ENCODE results near the gene ASPG.
A peak's percentile ranks its signal among the peaks of the same experiment; 100 is the strongest.

ASPG gene

GRCh38 chr14:104054222-104054905, 31.1 kb upstream of the ASPG start:
- no peak overlapping the region for H3K27ac Mint-ChIP-seq (ENCODE audit: low read depth)
- H3K4me1 Mint-ChIP-seq, result no peaks in the 10 kb centered on the region
- H3K4me3 Mint-ChIP-seq, result no peak overlapping the region
- no peak for ATAC-seq (replicated peaks; ENCODE audit: extremely low read depth, poor library complexity, severe bottlenecking)
- no peaks in the 10 kb centered on the region for H3K9me3 Mint-ChIP-seq
- DNase-seq (ENCODE audit: low spot score in 2 of 2), result no peak
- no peaks in the 10 kb centered on the region for H3K36me3 Mint-ChIP-seq (ENCODE audit: insufficient read depth)
- peaks cover 78% of the 10 kb centered on the region for H3K27me3 Mint-ChIP-seq

GRCh38 chr14:104062281-104062680, 23.2 kb upstream of the ASPG start:
- H3K4me3 Mint-ChIP-seq, result no peak overlapping the region
- H3K36me3 Mint-ChIP-seq (ENCODE audit: insufficient read depth), result no peaks in the 10 kb centered on the region
- DNase-seq (ENCODE audit: low spot score in 2 of 2) (no peak), ATAC-seq (replicated peaks; ENCODE audit: extremely low read depth, poor library complexity, severe bottlenecking) (no peak)
- no peaks in the 10 kb centered on the region for H3K4me1 Mint-ChIP-seq
- no peak overlapping the region for H3K27ac Mint-ChIP-seq (ENCODE audit: low read depth)
- H3K27me3 Mint-ChIP-seq, result peaks cover 74% of the 10 kb centered on the region
- H3K9me3 Mint-ChIP-seq, result peaks cover 4% of the 10 kb centered on the region

DNA sequence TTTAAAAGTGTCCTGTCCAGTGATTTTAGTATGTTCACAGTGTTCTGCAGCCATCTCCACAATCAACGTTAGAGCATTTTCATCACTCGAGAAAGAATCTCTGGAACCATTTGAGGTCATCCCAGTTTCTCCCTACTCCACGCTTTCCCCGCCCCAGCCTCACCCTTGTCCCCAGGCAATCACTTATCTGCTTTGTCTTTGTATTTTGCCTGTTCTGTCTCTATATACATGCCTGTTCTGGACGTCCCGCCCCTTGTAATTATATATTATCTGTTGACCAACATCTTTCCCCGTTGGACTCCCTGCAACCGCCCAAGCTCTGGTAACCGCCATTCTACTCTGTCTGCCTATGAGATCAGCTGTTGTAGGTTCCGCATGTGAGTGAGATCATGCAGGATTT, 21.5 kb upstream of the ASPG start:
- Mint-ChIP-seq H3K4me3 (no peak overlapping the region), H3K9me3 (peaks cover 8% of the 10 kb centered on the region), H3K27ac (ENCODE audit: low read depth) (no peak overlapping the region), H3K27me3 (peaks cover 84% of the 10 kb centered on the region), H3K4me1 (no peaks in the 10 kb centered on the region), H3K36me3 (ENCODE audit: insufficient read depth) (no peaks in the 10 kb centered on the region)
- DNase-seq (ENCODE audit: low spot score in 2 of 2) (no peak), ATAC-seq (replicated peaks; ENCODE audit: extremely low read depth, poor library complexity, severe bottlenecking) (no peak)

DNA sequence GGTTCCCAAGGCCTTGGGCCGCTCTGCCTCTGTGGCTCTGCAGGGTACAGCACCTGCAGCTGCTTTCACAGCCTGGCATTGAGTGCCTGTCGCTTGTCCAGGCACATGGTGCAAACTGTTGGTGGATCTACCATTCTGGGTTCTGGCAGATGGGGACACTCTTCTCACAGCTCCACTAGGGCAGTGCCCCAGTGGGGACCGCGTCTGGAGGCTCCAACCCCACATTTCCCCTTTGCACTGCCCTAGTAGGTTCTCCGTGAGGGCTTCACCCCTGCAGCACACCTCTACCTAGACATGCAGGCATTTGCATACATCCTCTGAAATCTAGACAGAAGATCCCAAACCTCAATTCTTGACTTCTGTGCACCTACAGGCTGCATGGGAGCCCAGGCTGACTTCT, 19.2 kb upstream of the ASPG start:
- no peak overlapping the region for H3K4me3 Mint-ChIP-seq
- H3K27me3 Mint-ChIP-seq, result peaks cover 89% of the 10 kb centered on the region
- H3K27ac Mint-ChIP-seq (ENCODE audit: low read depth), result no peak overlapping the region
- peaks cover 8% of the 10 kb centered on the region for H3K9me3 Mint-ChIP-seq
- no peaks in the 10 kb centered on the region for H3K4me1 Mint-ChIP-seq
- no peak for ATAC-seq (replicated peaks; ENCODE audit: extremely low read depth, poor library complexity, severe bottlenecking)
- H3K36me3 Mint-ChIP-seq (ENCODE audit: insufficient read depth), result no peaks in the 10 kb centered on the region
- no peak for DNase-seq (ENCODE audit: low spot score in 2 of 2)

GRCh38 chr14:104066719-104067295, 18.7 kb upstream of the ASPG start:
- Mint-ChIP-seq H3K27ac (ENCODE audit: low read depth) (no peak overlapping the region), H3K4me3 (no peak overlapping the region), H3K9me3 (peaks cover 8% of the 10 kb centered on the region), H3K4me1 (no peaks in the 10 kb centered on the region), H3K36me3 (ENCODE audit: insufficient read depth) (no peaks in the 10 kb centered on the region), H3K27me3 (peaks cover 84% of the 10 kb centered on the region)
- ATAC-seq (replicated peaks; ENCODE audit: extremely low read depth, poor library complexity, severe bottlenecking) (no peak), DNase-seq (ENCODE audit: low spot score in 2 of 2) (no peak)

GRCh38 chr14:104069541-104069940, 16.0 kb upstream of the ASPG start:
- Mint-ChIP-seq H3K27me3 (peaks cover 57% of the 10 kb centered on the region), H3K4me3 (no peak overlapping the region), H3K27ac (ENCODE audit: low read depth) (no peak overlapping the region), H3K36me3 (ENCODE audit: insufficient read depth) (no peaks in the 10 kb centered on the region), H3K9me3 (peaks cover 20% of the 10 kb centered on the region), H3K4me1 (no peaks in the 10 kb centered on the region)
- ATAC-seq (replicated peaks; ENCODE audit: extremely low read depth, poor library complexity, severe bottlenecking), result no peak
- DNase-seq (ENCODE audit: low spot score in 2 of 2), result no peak

DNA sequence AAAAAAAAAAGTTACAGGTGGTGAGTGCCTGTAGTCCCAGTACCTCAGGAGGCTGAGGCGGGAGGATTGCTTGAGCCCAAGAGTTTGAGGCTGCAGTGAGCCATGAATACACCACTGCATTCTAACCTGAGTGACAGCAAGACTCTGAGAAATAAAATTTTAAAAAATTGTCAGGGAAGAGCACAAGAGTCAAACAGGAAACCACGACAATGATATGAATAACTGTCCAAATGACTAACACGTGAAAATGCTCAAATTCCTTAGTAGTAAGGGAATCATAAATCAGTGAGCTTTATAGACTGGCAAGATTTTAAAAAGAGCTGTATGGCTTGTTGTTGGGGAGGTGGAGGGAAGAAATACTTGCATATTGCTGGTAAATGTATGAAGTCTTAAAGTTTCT, 12.9 kb upstream of the ASPG start:
- ATAC-seq (replicated peaks; ENCODE audit: extremely low read depth, poor library complexity, severe bottlenecking) (no peak), DNase-seq (ENCODE audit: low spot score in 2 of 2) (no peak)
- Mint-ChIP-seq H3K9me3 (peaks cover 13% of the 10 kb centered on the region), H3K4me3 (no peak overlapping the region), H3K27ac (ENCODE audit: low read depth) (no peak overlapping the region), H3K27me3 (peaks cover 26% of the 10 kb centered on the region), H3K4me1 (no peaks in the 10 kb centered on the region), H3K36me3 (ENCODE audit: insufficient read depth) (no peaks in the 10 kb centered on the region)

DNA sequence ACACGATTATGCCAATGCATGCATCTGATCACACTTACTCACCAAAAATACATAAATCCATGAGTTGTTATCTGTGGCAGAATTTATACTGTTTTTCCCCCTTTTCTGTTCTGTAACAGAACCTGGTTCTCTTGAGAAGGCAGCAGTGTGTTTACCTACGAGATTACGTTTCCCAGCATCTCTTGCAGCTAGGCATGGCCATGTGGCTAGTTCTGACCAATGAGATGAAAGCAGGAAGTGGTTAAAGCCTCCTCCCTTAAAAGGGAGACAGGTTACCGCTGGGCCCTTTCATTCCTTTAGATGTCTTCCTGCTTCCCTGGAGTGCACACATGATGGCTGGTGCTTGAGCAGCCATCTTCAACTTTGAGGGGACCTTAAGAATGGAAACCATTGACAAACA, 11.7 kb upstream of the ASPG start:
- H3K36me3 Mint-ChIP-seq (ENCODE audit: insufficient read depth), result no peaks in the 10 kb centered on the region
- H3K27me3 Mint-ChIP-seq, result peaks cover 14% of the 10 kb centered on the region
- H3K4me1 Mint-ChIP-seq, result no peaks in the 10 kb centered on the region
- H3K9me3 Mint-ChIP-seq, result peaks cover 12% of the 10 kb centered on the region
- ATAC-seq (replicated peaks; ENCODE audit: extremely low read depth, poor library complexity, severe bottlenecking) (no peak), DNase-seq (ENCODE audit: low spot score in 2 of 2) (no peak)
- no peak overlapping the region for H3K4me3 Mint-ChIP-seq
- H3K27ac Mint-ChIP-seq (ENCODE audit: low read depth), result no peak overlapping the region

GRCh38 chr14:104075530-104076151, 9.9 kb upstream of the ASPG start:
- Mint-ChIP-seq H3K27ac (ENCODE audit: low read depth) (no peak overlapping the region), H3K27me3 (no peaks in the 10 kb centered on the region), H3K4me1 (no peaks in the 10 kb centered on the region), H3K9me3 (peaks cover 12% of the 10 kb centered on the region), H3K36me3 (ENCODE audit: insufficient read depth) (no peaks in the 10 kb centered on the region), H3K4me3 (no peak overlapping the region)
- ATAC-seq (replicated peaks; ENCODE audit: extremely low read depth, poor library complexity, severe bottlenecking), result no peak
- no peak for DNase-seq (ENCODE audit: low spot score in 2 of 2)

GRCh38 chr14:104076743-104077142, 8.8 kb upstream of the ASPG start:
- DNase-seq (ENCODE audit: low spot score in 2 of 2) (no peak), ATAC-seq (replicated peaks; ENCODE audit: extremely low read depth, poor library complexity, severe bottlenecking) (no peak)
- Mint-ChIP-seq H3K4me1 (no peaks in the 10 kb centered on the region), H3K4me3 (no peak overlapping the region), H3K9me3 (peaks cover 12% of the 10 kb centered on the region), H3K27ac (ENCODE audit: low read depth) (no peak overlapping the region), H3K27me3 (no peaks in the 10 kb centered on the region), H3K36me3 (ENCODE audit: insufficient read depth) (no peaks in the 10 kb centered on the region)

DNA sequence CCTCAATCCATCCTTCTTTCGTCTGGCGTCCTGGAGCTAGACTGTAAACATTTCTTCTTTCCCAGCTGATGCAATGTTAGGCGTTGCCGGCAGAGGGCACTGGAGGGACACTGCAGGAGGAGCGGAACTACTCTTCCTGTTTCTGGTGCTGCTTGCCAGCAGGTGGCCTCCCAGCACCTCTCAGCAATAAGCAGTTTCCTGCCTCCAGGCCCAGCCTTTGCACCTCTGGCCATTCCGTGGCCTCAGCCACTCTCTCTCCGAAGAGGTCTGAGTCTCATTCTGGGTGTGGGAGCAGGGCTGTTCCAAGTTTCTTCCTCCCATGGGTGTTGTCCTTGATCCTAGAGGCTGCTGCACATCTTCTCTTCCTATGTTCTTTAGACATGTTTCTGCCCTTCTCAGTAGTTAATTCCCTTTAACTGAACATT, 7.5 kb upstream of the ASPG start:
- Mint-ChIP-seq H3K27me3 (no peaks in the 10 kb centered on the region), H3K9me3 (peaks cover 7% of the 10 kb centered on the region), H3K27ac (ENCODE audit: low read depth) (no peak overlapping the region), H3K4me1 (no peaks in the 10 kb centered on the region), H3K4me3 (no peak overlapping the region), H3K36me3 (ENCODE audit: insufficient read depth) (no peaks in the 10 kb centered on the region)
- DNase-seq (ENCODE audit: low spot score in 2 of 2), result peak; percentile 77 to 79
- ATAC-seq (replicated peaks; ENCODE audit: extremely low read depth, poor library complexity, severe bottlenecking), result peak; percentile 88

DNA sequence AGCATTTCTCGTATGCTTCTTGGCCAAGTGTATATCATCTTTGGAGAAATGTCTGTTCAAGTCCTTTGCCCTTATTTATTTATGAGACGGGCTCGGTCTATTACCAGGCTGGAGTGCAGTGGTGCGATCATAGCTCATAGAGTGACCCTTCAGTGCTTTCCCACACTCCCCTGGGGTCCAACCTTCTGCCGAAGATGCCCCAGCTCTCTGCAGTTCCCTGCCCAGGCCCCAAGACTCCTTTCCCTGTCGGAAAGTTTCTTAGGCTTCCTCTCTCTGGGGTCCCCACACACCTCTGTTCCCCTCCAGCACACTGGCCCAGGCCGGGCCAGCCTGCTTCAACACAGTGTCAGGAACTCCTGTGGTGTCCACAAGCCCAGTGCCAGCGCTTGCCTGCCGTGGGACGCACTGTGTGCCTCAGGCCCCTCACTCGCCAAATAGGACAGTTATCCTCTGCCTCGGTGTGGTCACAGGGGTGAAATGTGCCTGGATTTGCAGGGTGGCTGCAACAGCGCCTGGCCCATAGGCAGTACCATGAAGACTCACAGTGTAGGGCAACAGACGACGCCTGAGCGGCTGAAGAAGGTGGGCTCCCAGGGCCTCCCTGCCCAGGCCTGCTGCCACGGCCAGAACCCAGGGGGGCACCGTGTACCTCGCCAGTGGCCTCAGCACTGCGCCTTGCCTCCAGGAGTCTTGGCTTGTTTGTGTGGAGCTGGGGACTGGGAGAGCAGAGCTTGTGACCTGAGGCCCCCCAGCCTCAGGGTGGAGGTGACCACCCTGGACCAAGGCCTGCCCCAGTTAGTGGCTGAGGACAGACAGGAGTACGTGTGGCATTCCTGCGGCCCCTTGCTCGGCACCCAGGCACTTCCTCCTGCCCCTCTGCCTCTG, 4.9 kb upstream of the ASPG start:
- DNase-seq (ENCODE audit: low spot score in 2 of 2), result no peak
- no peaks in the 10 kb centered on the region for H3K9me3 Mint-ChIP-seq
- peaks cover 1% of the 10 kb centered on the region for H3K36me3 Mint-ChIP-seq (ENCODE audit: insufficient read depth)
- no peak overlapping the region for H3K4me3 Mint-ChIP-seq
- ATAC-seq (replicated peaks; ENCODE audit: extremely low read depth, poor library complexity, severe bottlenecking), result no peak
- H3K27me3 Mint-ChIP-seq, result no peaks in the 10 kb centered on the region
- no peaks in the 10 kb centered on the region for H3K4me1 Mint-ChIP-seq
- no peak overlapping the region for H3K27ac Mint-ChIP-seq (ENCODE audit: low read depth)
